NOMO-1 (cell line): ENCODE measurements around the gene PLPPR2.
A peak's percentile ranks its signal among the peaks of the same experiment; 100 is the strongest.

Experiments
- DNase-seq, 2 experiments: peaks; one replicate each; lab custom pipeline; 2025; ENCODE audit not compliant: unreplicated experiment in 2 of 2; lab: John Stamatoyannopoulos, UW

Gene PLPPR2

GRCh38 chr19:11390933-11391680, 35.9 kb downstream of the PLPPR2 start:
- DNase-seq: no peak

- DNase-seq: no peak
These were observed 41.9 kb downstream of the PLPPR2 start for GRCh38 chr19:11397089-11397610.

GRCh38 chr19:11399667-11400066, 44.4 kb downstream of the PLPPR2 start:
- DNase-seq: no peak

- DNase-seq: no peak
These were observed 45.6 kb downstream of the PLPPR2 start for GRCh38 chr19:11400798-11401197.

- no peak for DNase-seq
These were observed 46.7 kb downstream of the PLPPR2 start for GRCh38 chr19:11401808-11402543.

- no peak for DNase-seq
These were observed 49.5 kb downstream of the PLPPR2 start for GRCh38 chr19:11404588-11405222.

- no peak for DNase-seq
These were observed 50.8 kb downstream of the PLPPR2 start for GRCh38 chr19:11405846-11406643.

GRCh38 chr19:11406703-11407236, 51.5 kb downstream of the PLPPR2 start:
- DNase-seq: peak in 1 of 2 experiments; percentile 35

- DNase-seq: no peak
These were observed 53.4 kb downstream of the PLPPR2 start for GRCh38 chr19:11408591-11408990.

- DNase-seq: no peak
These were observed 55.5 kb downstream of the PLPPR2 start for GRCh38 chr19:11410682-11411081.

- DNase-seq: no peak
These were observed 59.3 kb downstream of the PLPPR2 start for GRCh38 chr19:11414544-11414943.
